Mesothelial cell of epicardium (in vitro differentiated cells): ENCODE results near the gene TLK1. TPM values are rescaled to one million over a fixed set of nuclear protein-coding genes. Genes with fewer than 3 reads are reported as not detected.
"Not testable (repeated sequence)": the region's sequence is repeated elsewhere in the genome, so short reads cannot be mapped to it uniquely, and the experiment has no call there.

Experiments
- DNase-seq, 2 experiments: peaks; one replicate each; pipeline ENCODE4 v3.0.0; 2021; ENCODE audit warnings: low spot score in 2 of 2; ENCODE audit not compliant: unreplicated experiment in 2 of 2
- H3K27ac Mint-ChIP-seq: 2 replicates; pipeline ENCODE4 v1.8.0; 2021; ENCODE audit warnings: mixed read lengths
- H3K27me3 Mint-ChIP-seq: 2 replicates; pipeline ENCODE4 v1.8.0; 2021; ENCODE audit warnings: low read depth, mixed read lengths
- H3K36me3 Mint-ChIP-seq: 2 replicates; pipeline ENCODE4 v1.8.0; 2021; ENCODE audit warnings: mixed read lengths
- H3K4me1 Mint-ChIP-seq: 2 replicates; pipeline ENCODE4 v1.8.0; 2021; ENCODE audit warnings: mixed read lengths
- H3K4me3 Mint-ChIP-seq: 2 replicates; pipeline ENCODE4 v1.8.0; 2021; ENCODE audit warnings: mild to moderate bottlenecking, moderate library complexity, mixed read lengths
- H3K9me3 Mint-ChIP-seq: 2 replicates; pipeline ENCODE4 v1.8.0; 2021; ENCODE audit warnings: mixed read lengths
- CTCF ChIP-seq: fragments of 200-600 bp; sonication (generic); IDR thresholded peaks from one replicate; pipeline ENCODE4 v1.5.0; 2021; ENCODE audit warnings: antibody characterized with exemption; ENCODE audit not compliant: unreplicated experiment
- total RNA-seq: library from RNA; stranded (reverse); gene quantifications from 3 replicates; pipeline ENCODE4 v1.2.1, GENCODE V29; 2021

The TLK1 gene
- total RNA-seq, 1 donor from 2014 or later: 72.0 TPM

GRCh38 chr2:171167352-171167997 lies 6.8 kb upstream of the TLK1 start:
- TF ChIP-seq CTCF: no peak
- no peak overlapping the region for H3K4me3 Mint-ChIP-seq
- H3K4me1 Mint-ChIP-seq: peaks cover 51% of the 10 kb centered on the region
- H3K27ac Mint-ChIP-seq: peak overlapping the region; percentile 65
- H3K36me3 Mint-ChIP-seq: no peaks in the 10 kb centered on the region
- peaks cover under 1% of the 10 kb centered on the region for H3K9me3 Mint-ChIP-seq
- H3K27me3 Mint-ChIP-seq: no peaks in the 10 kb centered on the region
- no peak for DNase-seq

GRCh38 chr2:171166328-171166983 lies 5.8 kb upstream of the TLK1 start:
- no peaks in the 10 kb centered on the region for H3K27me3 Mint-ChIP-seq
- no peak for TF ChIP-seq CTCF
- peak overlapping the region; percentile 65 for H3K27ac Mint-ChIP-seq

GRCh38 chr2:171165967-171166327 lies 5.3 kb upstream of the TLK1 start:
- TF ChIP-seq CTCF: no peak
- Mint-ChIP-seq H3K27ac (peak overlapping the region; percentile 65), H3K27me3 (no peaks in the 10 kb centered on the region), H3K9me3 (no peaks in the 10 kb centered on the region), H3K4me3 (no peak overlapping the region), H3K36me3 (no peaks in the 10 kb centered on the region), H3K4me1 (peaks cover 60% of the 10 kb centered on the region)
- DNase-seq: no peak

More at GRCh38 chr2:171166328-171166983, 5.8 kb upstream of the TLK1 start:
- H3K36me3 Mint-ChIP-seq: no peaks in the 10 kb centered on the region
- no peaks in the 10 kb centered on the region for H3K9me3 Mint-ChIP-seq
- no peak overlapping the region for H3K4me3 Mint-ChIP-seq
- DNase-seq: no peak
- H3K4me1 Mint-ChIP-seq: peaks cover 57% of the 10 kb centered on the region

- Mint-ChIP-seq H3K4me3 (no peak overlapping the region), H3K9me3 (no peaks in the 10 kb centered on the region), H3K36me3 (no peaks in the 10 kb centered on the region), H3K4me1 (peaks cover 60% of the 10 kb centered on the region), H3K27ac (peak overlapping the region; percentile 94), H3K27me3 (no peaks in the 10 kb centered on the region)
- DNase-seq: no peak
- TF ChIP-seq CTCF: no peak
These were observed 2.6 kb upstream of the TLK1 start for GRCh38 chr2:171163261-171163660.

- Mint-ChIP-seq H3K27ac (peak overlapping the region; percentile 94), H3K4me1 (peaks cover 62% of the 10 kb centered on the region), H3K4me3 (peak overlapping the region; percentile 81)
- H3K27me3 Mint-ChIP-seq, H3K9me3 Mint-ChIP-seq, H3K36me3 Mint-ChIP-seq, DNase-seq: not testable (repeated sequence)
These were observed 2.0 kb upstream of the TLK1 start for GRCh38 chr2:171162522-171163197.
